K562 (cell line): Measurements from ENCODE around the gene HOXA7.

ENCODE experiments used
- ETV1 ChIP-seq: fragments of 450-650 bp; conservative IDR thresholded peaks from 2 replicates; pipeline ENCODE4 v1.6.1; 2016; ENCODE audit warnings: missing genetic modification characterization, control low read depth, low read depth, missing compliant biosample characterization
- FOXK2 ChIP-seq, 2 experiments: fragments of 450-650 bp; IDR thresholded peaks in 1 of 2; conservative IDR thresholded peaks in 1 of 2; 2 replicates each; pipeline ENCODE4 v1.6.1; 2016; ENCODE audit warnings: low read depth in 2 of 2, mild to moderate bottlenecking in 1 of 2
- FOXM1 ChIP-seq, 2 experiments: fragments of 450-650 bp in 1 of 2; sonication (generic) in 1 of 2; formaldehyde crosslinking in 1 of 2; IDR thresholded peaks; 2 replicates each; pipeline versions ENCODE4 v1.6.1 to v1.9.0; 2017 to 2022; ENCODE audit warnings: low read depth in 2 of 2, mild to moderate bottlenecking in 2 of 2, missing genetic modification reagents in 1 of 2, moderate library complexity in 1 of 2
- JUND ChIP-seq, 2 experiments: IDR thresholded peaks; 2 replicates in 1 of 2; 3 replicates in 1 of 2; pipeline ENCODE4 v1.6.1; 2011; ENCODE audit warnings: borderline replicate concordance in 2 of 2, low read depth in 2 of 2, low read length in 2 of 2, improper control_type of control experiment in 1 of 2, missing biosample characterization in 1 of 2, missing genetic modification characterization in 1 of 2, missing genetic modification reagents in 1 of 2
- NFRKB ChIP-seq: fragments of 450-650 bp; IDR thresholded peaks from 2 replicates; pipeline ENCODE4 v1.6.1; 2016; ENCODE audit warnings: low read depth
- RBM17 ChIP-seq: fragments of 200-400 bp; formaldehyde crosslinking; IDR thresholded peaks from 2 replicates; pipeline ENCODE4 v1.6.1; 2017; ENCODE audit warnings: low read depth, mild to moderate bottlenecking, low read length, borderline replicate concordance
- TAF7 ChIP-seq: fragments of 450-650 bp; IDR thresholded peaks from 2 replicates; pipeline ENCODE4 v1.6.1; 2016; ENCODE audit warnings: missing genetic modification characterization, missing compliant biosample characterization
- TRIM24 ChIP-seq, 2 experiments: fragments of 450-650 bp; IDR thresholded peaks; 2 replicates each; pipeline ENCODE4 v1.6.1; 2016
- TF ChIP-seq, protein P1 (sequence below), 3 experiments: IDR thresholded peaks in 2 of 3; conservative IDR thresholded peaks in 1 of 3; 2 replicates each; pipeline ENCODE4 v1.5.1; 2011 to 2012; ENCODE audit warnings: low read length in 3 of 3, mild to moderate bottlenecking in 3 of 3, control low read depth in 2 of 3, improper control_type of control experiment in 1 of 3, inconsistent platforms in 1 of 3, low read depth in 1 of 3, mixed read lengths in 1 of 3, moderate library complexity in 1 of 3; ENCODE audit not compliant: insufficient read depth in 2 of 3
- TF ChIP-seq, protein P2 (sequence below): sonication (generic); formaldehyde crosslinking; IDR thresholded peaks from 2 replicates; pipeline ENCODE4 v1.8.0; 2023; ENCODE audit warnings: mild to moderate bottlenecking, missing genetic modification reagents

GRCh38 chr7:27189997-27190748 is 33.7 kb upstream of the HOXA7 start:
- TF ChIP-seq, protein P1, sequence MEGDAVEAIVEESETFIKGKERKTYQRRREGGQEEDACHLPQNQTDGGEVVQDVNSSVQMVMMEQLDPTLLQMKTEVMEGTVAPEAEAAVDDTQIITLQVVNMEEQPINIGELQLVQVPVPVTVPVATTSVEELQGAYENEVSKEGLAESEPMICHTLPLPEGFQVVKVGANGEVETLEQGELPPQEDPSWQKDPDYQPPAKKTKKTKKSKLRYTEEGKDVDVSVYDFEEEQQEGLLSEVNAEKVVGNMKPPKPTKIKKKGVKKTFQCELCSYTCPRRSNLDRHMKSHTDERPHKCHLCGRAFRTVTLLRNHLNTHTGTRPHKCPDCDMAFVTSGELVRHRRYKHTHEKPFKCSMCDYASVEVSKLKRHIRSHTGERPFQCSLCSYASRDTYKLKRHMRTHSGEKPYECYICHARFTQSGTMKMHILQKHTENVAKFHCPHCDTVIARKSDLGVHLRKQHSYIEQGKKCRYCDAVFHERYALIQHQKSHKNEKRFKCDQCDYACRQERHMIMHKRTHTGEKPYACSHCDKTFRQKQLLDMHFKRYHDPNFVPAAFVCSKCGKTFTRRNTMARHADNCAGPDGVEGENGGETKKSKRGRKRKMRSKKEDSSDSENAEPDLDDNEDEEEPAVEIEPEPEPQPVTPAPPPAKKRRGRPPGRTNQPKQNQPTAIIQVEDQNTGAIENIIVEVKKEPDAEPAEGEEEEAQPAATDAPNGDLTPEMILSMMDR (IDR thresholded peaks at IDR 0.05 in 2 of 3, conservative IDR thresholded peaks at IDR 0.05 in 1 of 3; ENCODE audit: insufficient read depth in 2 of 3, low read depth in 1 of 3, low read length in 3 of 3) = no peak
- TF ChIP-seq NFRKB (no peak), TAF7 (tag) (no peak), TRIM24 (IDR thresholded peaks at IDR 0.05) (no peak), FOXM1 (IDR thresholded peaks at IDR 0.05; ENCODE audit: low read depth) (no peak), FOXM1 (CRISPR knock-in tag; IDR thresholded peaks at IDR 0.05; ENCODE audit: low read depth) (no peak), JUND (IDR thresholded peaks at IDR 0.05; ENCODE audit: borderline replicate concordance, low read depth, low read length) (no peak), JUND (tag; IDR thresholded peaks at IDR 0.05; ENCODE audit: borderline replicate concordance, low read depth, low read length) (no peak), FOXK2 (conservative IDR thresholded peaks at IDR 0.05 in 1 of 2, IDR thresholded peaks at IDR 0.05 in 1 of 2; ENCODE audit: low read depth in 2 of 2) (no peak), RBM17 (no peak), ETV1 (tag) (no peak)
- TF ChIP-seq, protein P2, sequence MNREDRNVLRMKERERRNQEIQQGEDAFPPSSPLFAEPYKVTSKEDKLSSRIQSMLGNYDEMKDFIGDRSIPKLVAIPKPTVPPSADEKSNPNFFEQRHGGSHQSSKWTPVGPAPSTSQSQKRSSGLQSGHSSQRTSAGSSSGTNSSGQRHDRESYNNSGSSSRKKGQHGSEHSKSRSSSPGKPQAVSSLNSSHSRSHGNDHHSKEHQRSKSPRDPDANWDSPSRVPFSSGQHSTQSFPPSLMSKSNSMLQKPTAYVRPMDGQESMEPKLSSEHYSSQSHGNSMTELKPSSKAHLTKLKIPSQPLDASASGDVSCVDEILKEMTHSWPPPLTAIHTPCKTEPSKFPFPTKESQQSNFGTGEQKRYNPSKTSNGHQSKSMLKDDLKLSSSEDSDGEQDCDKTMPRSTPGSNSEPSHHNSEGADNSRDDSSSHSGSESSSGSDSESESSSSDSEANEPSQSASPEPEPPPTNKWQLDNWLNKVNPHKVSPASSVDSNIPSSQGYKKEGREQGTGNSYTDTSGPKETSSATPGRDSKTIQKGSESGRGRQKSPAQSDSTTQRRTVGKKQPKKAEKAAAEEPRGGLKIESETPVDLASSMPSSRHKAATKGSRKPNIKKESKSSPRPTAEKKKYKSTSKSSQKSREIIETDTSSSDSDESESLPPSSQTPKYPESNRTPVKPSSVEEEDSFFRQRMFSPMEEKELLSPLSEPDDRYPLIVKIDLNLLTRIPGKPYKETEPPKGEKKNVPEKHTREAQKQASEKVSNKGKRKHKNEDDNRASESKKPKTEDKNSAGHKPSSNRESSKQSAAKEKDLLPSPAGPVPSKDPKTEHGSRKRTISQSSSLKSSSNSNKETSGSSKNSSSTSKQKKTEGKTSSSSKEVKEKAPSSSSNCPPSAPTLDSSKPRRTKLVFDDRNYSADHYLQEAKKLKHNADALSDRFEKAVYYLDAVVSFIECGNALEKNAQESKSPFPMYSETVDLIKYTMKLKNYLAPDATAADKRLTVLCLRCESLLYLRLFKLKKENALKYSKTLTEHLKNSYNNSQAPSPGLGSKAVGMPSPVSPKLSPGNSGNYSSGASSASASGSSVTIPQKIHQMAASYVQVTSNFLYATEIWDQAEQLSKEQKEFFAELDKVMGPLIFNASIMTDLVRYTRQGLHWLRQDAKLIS (CRISPR knock-in tag) = no peak
